H1 (cell line): ENCODE measurements around the gene DNAJB5. TPM values are rescaled to one million over a fixed set of nuclear protein-coding genes. Genes with fewer than 3 reads are reported as not detected.

Experiments used
- CTCF ChIA-PET: fragments of 300-600 bp; sonication (Branson Sonifier 250); formaldehyde crosslinking; loops from one replicate; lab custom pipeline; 2021; ENCODE audit not compliant: partially characterized antibody; lab: Charles Lee
- POLR2A ChIA-PET: fragments of 300-600 bp; sonication (Branson Sonifier 250); formaldehyde crosslinking; loops from one replicate; lab custom pipeline; 2021; ENCODE audit warnings: inconsistent platforms; ENCODE audit not compliant: partially characterized antibody; lab: Charles Lee
- DNase-seq, 2 experiments: peaks; one replicate each; pipeline versions ENCODE4 v3.0.0 to v3.0.0-alpha.2; 2010 to 2022; ENCODE audit warnings: low spot score in 2 of 2, low read depth in 1 of 2, mixed read lengths in 1 of 2
- FAIRE-seq: peaks from 2 replicates; lab custom pipeline; 2011; peaks lifted over from hg19 to GRCh38; lab: Jason Lieb, UNC
- H2AFZ ChIP-seq: 2 replicates; pipeline ENCODE4 v1.8.1; 2012; ENCODE audit warnings: low read length, inconsistent platforms
- H2AK5ac ChIP-seq: 2 replicates; pipeline ENCODE4 v1.6.1; 2013; ENCODE audit warnings: low read depth, low read length
- H2BK120ac ChIP-seq: replicated peaks from 2 replicates; pipeline ENCODE3; 2013; ENCODE audit warnings: low read depth, low read length, inconsistent platforms
- H2BK12ac ChIP-seq: 2 replicates; pipeline ENCODE4 v1.6.1; 2013; ENCODE audit warnings: low read depth, low read length
- H2BK15ac ChIP-seq: 2 replicates; pipeline ENCODE4 v1.6.1; 2013; ENCODE audit warnings: low read length
- H2BK20ac ChIP-seq: 2 replicates; pipeline ENCODE4 v1.6.1; 2013; ENCODE audit warnings: low read length
- H2BK5ac ChIP-seq: 2 replicates; pipeline ENCODE4 v1.6.1; 2013; ENCODE audit warnings: low read depth, low read length
- H3K14ac ChIP-seq: 2 replicates; pipeline ENCODE4 v1.6.1; 2013; ENCODE audit warnings: inconsistent platforms; ENCODE audit not compliant: insufficient read length
- H3K18ac ChIP-seq: 2 replicates; pipeline ENCODE4 v1.6.1; 2013; ENCODE audit warnings: low read length; ENCODE audit errors: extremely low read depth
- H3K23ac ChIP-seq: 2 replicates; pipeline ENCODE4 v1.6.1; 2013; ENCODE audit warnings: inconsistent platforms; ENCODE audit not compliant: insufficient read length
- H3K23me2 ChIP-seq: 2 replicates; pipeline ENCODE4 v1.6.1; 2013; ENCODE audit warnings: low read depth, low read length
- H3K27ac ChIP-seq: 2 replicates; pipeline ENCODE4 v1.6.1; 2011; ENCODE audit warnings: low read depth, low read length, inconsistent platforms
- H3K27me3 ChIP-seq, 4 experiments: replicated peaks in 1 of 4; 1 replicate in 1 of 4; 2 replicates in 3 of 4; pipeline versions ENCODE4 v1.6.1 to v1.8.1; 2011 to 2013; ENCODE audit warnings: low read length in 3 of 4, mild to moderate bottlenecking in 3 of 4, inconsistent platforms in 2 of 4, mixed read lengths in 2 of 4, moderate library complexity in 1 of 4; ENCODE audit not compliant: control insufficient read depth in 3 of 4, insufficient read depth in 3 of 4; ENCODE audit errors: extremely low read depth in 1 of 4
- H3K36me3 ChIP-seq, 4 experiments: 2 replicates each; pipeline versions ENCODE4 v1.6.1 to v1.8.1; 2011 to 2013; ENCODE audit warnings: mild to moderate bottlenecking in 4 of 4, low read length in 3 of 4, moderate library complexity in 2 of 4, control low read depth in 1 of 4, inconsistent platforms in 1 of 4; ENCODE audit not compliant: insufficient read depth in 4 of 4, control insufficient read depth in 2 of 4
- H3K4ac ChIP-seq: replicated peaks from 2 replicates; pipeline ENCODE3; 2013; ENCODE audit warnings: low read length, low read depth, mixed read lengths, inconsistent platforms; ENCODE audit not compliant: insufficient read length
- H3K4me1 ChIP-seq, 4 experiments: replicated peaks in 1 of 4; 1 replicate in 1 of 4; 2 replicates in 3 of 4; pipeline versions ENCODE4 v1.6.1 to v1.8.1; 2011 to 2013; ENCODE audit warnings: low read length in 3 of 4, inconsistent platforms in 2 of 4, mixed read lengths in 1 of 4; ENCODE audit not compliant: insufficient read depth in 4 of 4, control insufficient read depth in 3 of 4
- H3K4me2 ChIP-seq, 2 experiments: 2 replicates each; pipeline versions ENCODE4 v1.6.1 to v1.8.1; 2011 to 2013; ENCODE audit warnings: low read depth in 2 of 2, low read length in 2 of 2, control low read depth in 1 of 2, inconsistent platforms in 1 of 2, mild to moderate bottlenecking in 1 of 2; ENCODE audit not compliant: insufficient read depth in 1 of 2
- H3K4me3 ChIP-seq, 4 experiments: fragments of 200-600, 300-600 bp in 1 of 4; sonication (generic), shearing (Covaris generic), sonication (Bioruptor Twin) in 1 of 4; 2 replicates each; pipeline versions ENCODE4 v1.5.1 to v1.8.1; 2011 to 2016; ENCODE audit warnings: low read length in 4 of 4, low read depth in 3 of 4, control low read depth in 2 of 4, inconsistent platforms in 2 of 4, mild to moderate bottlenecking in 2 of 4, mixed read lengths in 1 of 4, moderate library complexity in 1 of 4; ENCODE audit not compliant: insufficient read depth in 2 of 4; ENCODE audit errors: extremely low read depth in 1 of 4
- H3K56ac ChIP-seq: replicated peaks from 2 replicates; pipeline ENCODE3; 2013; ENCODE audit warnings: low read depth, mild to moderate bottlenecking, mixed read lengths, low read length, inconsistent platforms; ENCODE audit not compliant: insufficient read length
- H3K79me1 ChIP-seq: 2 replicates; pipeline ENCODE4 v1.6.1; 2013; ENCODE audit warnings: low read depth, low read length, control low read depth
- H3K79me2 ChIP-seq, 2 experiments: 2 replicates each; pipeline versions ENCODE4 v1.6.1 to v1.8.1; 2012 to 2013; ENCODE audit warnings: low read length in 2 of 2, mild to moderate bottlenecking in 2 of 2, inconsistent platforms in 1 of 2; ENCODE audit not compliant: insufficient read depth in 2 of 2, control insufficient read depth in 1 of 2
- H3K9ac ChIP-seq, 4 experiments: replicated peaks in 1 of 4; 1 replicate in 1 of 4; 2 replicates in 3 of 4; pipeline versions ENCODE4 v1.6.1 to v1.8.1; 2011 to 2013; ENCODE audit warnings: low read depth in 3 of 4, low read length in 3 of 4, control low read depth in 2 of 4, mild to moderate bottlenecking in 2 of 4, moderate library complexity in 2 of 4, inconsistent platforms in 1 of 4; ENCODE audit errors: extremely low read depth in 1 of 4
- H3K9me3 ChIP-seq, 2 experiments: 2 replicates each; pipeline versions ENCODE4 v1.6.1 to v1.8.1; 2012 to 2013; ENCODE audit warnings: mild to moderate bottlenecking in 2 of 2, moderate library complexity in 2 of 2, control low read depth in 1 of 2, inconsistent platforms in 1 of 2, low read depth in 1 of 2, low read length in 1 of 2, mixed read lengths in 1 of 2; ENCODE audit not compliant: insufficient read depth in 2 of 2
- H4K20me1 ChIP-seq, 2 experiments: replicated peaks in 1 of 2; 2 replicates each; pipeline versions ENCODE3 to v1.8.1; 2011 to 2013; ENCODE audit warnings: inconsistent platforms in 2 of 2, low read length in 2 of 2, mild to moderate bottlenecking in 1 of 2; ENCODE audit not compliant: insufficient read depth in 2 of 2, control insufficient read depth in 1 of 2
- H4K5ac ChIP-seq: 2 replicates; pipeline ENCODE4 v1.6.1; 2013; ENCODE audit warnings: low read length, low read depth, mixed read lengths, inconsistent platforms; ENCODE audit not compliant: insufficient read length
- H4K8ac ChIP-seq: 2 replicates; pipeline ENCODE4 v1.8.0; 2013; ENCODE audit warnings: mild to moderate bottlenecking, moderate library complexity, low read length, inconsistent platforms; ENCODE audit not compliant: insufficient read depth; ENCODE audit errors: extremely low read depth
- H4K91ac ChIP-seq: replicated peaks from 2 replicates; pipeline ENCODE3; 2013; ENCODE audit warnings: low read length, mixed read lengths, inconsistent platforms; ENCODE audit not compliant: insufficient read length
- BACH1 ChIP-seq: IDR thresholded peaks from 2 replicates; pipeline ENCODE4 v1.6.1; 2012; ENCODE audit warnings: low read length, improper control_type of control experiment
- CHD1 ChIP-seq: IDR thresholded peaks from 2 replicates; pipeline ENCODE4 v1.6.1; 2012; ENCODE audit warnings: low read depth, low read length, improper control_type of control experiment
- EZH2 ChIP-seq: fragments of 200-600 bp; sonication (generic); IDR thresholded peaks from 2 replicates; pipeline ENCODE4 v1.7.1; 2012; ENCODE audit warnings: low read depth, mild to moderate bottlenecking, moderate library complexity, low read length, inconsistent platforms; ENCODE audit not compliant: severe bottlenecking
- GABPA ChIP-seq: IDR thresholded peaks from 2 replicates; pipeline ENCODE4 v1.6.1; 2011; ENCODE audit warnings: mild to moderate bottlenecking, low read length, moderate library complexity, borderline replicate concordance; ENCODE audit not compliant: insufficient read depth
- NANOG ChIP-seq: IDR thresholded peaks from 2 replicates; pipeline ENCODE4 v1.6.1; 2011; ENCODE audit warnings: low read length, low read depth, mild to moderate bottlenecking, inconsistent platforms; ENCODE audit not compliant: insufficient read depth, poor library complexity, severe bottlenecking
- PHF8 ChIP-seq: fragments of 200-600 bp; sonication (generic); conservative IDR thresholded peaks from 2 replicates; pipeline ENCODE4 v1.7.1; 2012; ENCODE audit warnings: low read depth, mild to moderate bottlenecking, inconsistent platforms, low read length, moderate library complexity
- WGBS, 2 experiments: shearing (Covaris generic) in 1 of 2; methylation state at CpG; one replicate each; pipeline versions ENCODE4 v1.1.6 to v1.1.7; 2013 to 2015; ENCODE audit warnings: low lambda C conversion rate in 2 of 2, mixed read lengths in 2 of 2, inconsistent platforms in 1 of 2, low coverage in 1 of 2, missing lambda C conversion rate in 1 of 2; ENCODE audit not compliant: insufficient replicate concordance in 2 of 2, insufficient coverage in 1 of 2, insufficient read length in 1 of 2; ENCODE audit errors: extremely low coverage in 1 of 2, missing lambda C conversion rate in 1 of 2; 5-methylcytosine and 5-hydroxymethylcytosine counted together
- polyA plus RNA-seq, 7 experiments: library from polyadenylated mRNA; depleted of rRNA in 3 of 7; stranded (reverse) in 5 of 7; unstranded in 2 of 7; fragments of >200 nt in 5 of 7; fragments of 200-250 nt in 2 of 7; gene quantifications; 1 replicate in 5 of 7; 2 replicates in 1 of 7; 4 replicates in 1 of 7; pipeline versions ENCODE4 v1.2.1 to v1.2.3, GENCODE V29; 2011 to 2013; ENCODE audit warnings: missing spikeins in 2 of 7, mixed read lengths in 2 of 7
- total RNA-seq: library from RNA; stranded (reverse); fragmentation: NEBNext Ultra II Directional; extraction: Animal tissue kit (Norgen Biotek cat#: 25700); gene quantifications from 2 replicates; pipeline ENCODE4 v1.2.1, GENCODE V29; 2021

DNAJB5 gene
- total and polyA plus RNA-seq, 2 of the 8 experiments (the other 6 are each of a cell fraction or from before 2014, with no cell fraction given): 25.0 to 34.1 TPM

GRCh38 chr9:35029852-35030251 lies 40.3 kb downstream of the DNAJB5 start:
- Histone ChIP-seq H2AFZ (no peak overlapping the region), H4K8ac (no peak overlapping the region), H2BK20ac (no peak overlapping the region), H3K56ac (no peak overlapping the region), H3K14ac (no peak overlapping the region), H3K23ac (no peak overlapping the region), H2AK5ac (no peak overlapping the region), H3K79me1 (no peaks in the 10 kb centered on the region), H4K91ac (no peak overlapping the region), H3K79me2 (no peaks in the 10 kb centered on the region), H4K5ac (no peak overlapping the region), H3K18ac (no peak overlapping the region), H3K9me3 (peaks cover 14 to 16% of the 10 kb centered on the region in 2 experiments; a peak in 3 of 4 replicates), H3K27me3 (no peaks in the 10 kb centered on the region), H3K36me3 (no peaks in the 10 kb centered on the region), H3K4me3 (no peak overlapping the region), H2BK12ac (no peak overlapping the region), H3K27ac (no peak overlapping the region), H3K4ac (no peak overlapping the region), H3K23me2 (no peaks in the 10 kb centered on the region), H2BK15ac (no peak overlapping the region), H3K4me2 (no peak overlapping the region), H4K20me1 (no peaks in the 10 kb centered on the region), H3K9ac (no peak overlapping the region), H2BK5ac (no peak overlapping the region), H3K4me1 (peaks cover 0 to 10% (median 3%) of the 10 kb centered on the region in 4 experiments; a peak in 3 of 7 replicates), H2BK120ac (no peak overlapping the region)
- ChIA-PET POLR2A (interaction anchor here (1.1 to 2.1 kb wide), 2 partner anchors 14 to 50 kb away, joined by 5 read pairs; partner anchors contain the start of gene FANCG), CTCF (interaction anchor here (0.6 to 1.8 kb wide), 6 partner anchors 11 to 327 kb away, joined by 4 to 5 read pairs (median 4); a partner anchor contains a TSS)
- FAIRE-seq (no peak), DNase-seq (no peak)
- WGBS, 2 experiments: 88% methylated on average over 2 of the region's 2 CpGs; no CpG with 5 or more reads in 1 of the 2 experiments
- TF ChIP-seq EZH2 (no peak), PHF8 (no peak), BACH1 (no peak), CHD1 (no peak), NANOG (no peak), GABPA (no peak)
